Panc1 (cell line): ENCODE data around the gene ETF1. TPM values are rescaled to one million over a fixed set of nuclear protein-coding genes. Genes with fewer than 3 reads are reported as not detected.

ENCODE experiments used
- ATAC-seq: fragments of 200-7000 bp; cut with Tn5 transposase; 2 replicates; pipeline ENCODE4 v1.9.1; 2020; ENCODE audit warnings: mild to moderate bottlenecking, moderate library complexity
- BruUV-seq: library from RNA; stranded (reverse); fragments of 400-500 nt; replicated peaks from 2 replicates; lab custom pipeline; 2021; lab: Mats Ljungman, UMichigan
- CTCF ChIA-PET: fragments of 300-600 bp; sonication (Branson Sonifier 250); formaldehyde crosslinking; loops from one replicate; lab custom pipeline; 2022; ENCODE audit warnings: antibody characterized with exemption; lab: Charles Lee
- POLR2A ChIA-PET: fragments of 300-600 bp; sonication (Branson Sonifier 250); formaldehyde crosslinking; loops from one replicate; lab custom pipeline; 2022; ENCODE audit warnings: antibody characterized with exemption; lab: Charles Lee
- DNase-seq: peaks from one replicate; pipeline ENCODE4 v3.0.0-alpha.2; 2010; ENCODE audit warnings: low read depth, low spot score
- H3K27ac ChIP-seq: 2 replicates; pipeline ENCODE4 v1.5.1; 2011; ENCODE audit warnings: mild to moderate bottlenecking, low read length, inconsistent platforms
- H3K27me3 ChIP-seq: fragments of 200-500 bp; sonication (Bioruptor generic); 2 replicates; pipeline ENCODE4 v1.6.0; 2014; ENCODE audit warnings: low read length, inconsistent platforms; ENCODE audit not compliant: control insufficient read depth, insufficient read depth
- H3K36me3 ChIP-seq: fragments of 200-500 bp; sonication (Bioruptor generic); 2 replicates; pipeline ENCODE4 v1.5.1; 2014; ENCODE audit warnings: inconsistent platforms, mild to moderate bottlenecking, low read length, moderate library complexity; ENCODE audit not compliant: control insufficient read depth, insufficient read depth
- H3K4me1 ChIP-seq: 2 replicates; pipeline ENCODE4 v1.5.1; 2011; ENCODE audit warnings: inconsistent platforms, mild to moderate bottlenecking, low read length, moderate library complexity; ENCODE audit not compliant: control insufficient read depth, insufficient read depth
- H3K4me3 ChIP-seq, 2 experiments: 2 replicates each; pipeline ENCODE4 v1.5.1; 2011 to 2012; ENCODE audit warnings: low read depth in 2 of 2, low read length in 2 of 2, mild to moderate bottlenecking in 2 of 2, inconsistent platforms in 1 of 2, moderate library complexity in 1 of 2
- H3K9me3 ChIP-seq: fragments of 200-500 bp; sonication (Bioruptor generic); 2 replicates; pipeline ENCODE4 v1.5.1; 2014; ENCODE audit warnings: low read depth, mild to moderate bottlenecking, inconsistent platforms, low read length, moderate library complexity; ENCODE audit not compliant: control insufficient read depth, insufficient read depth
- CTCF ChIP-seq: fragments of 450-650 bp; IDR thresholded peaks from 2 replicates; pipeline ENCODE4 v1.5.1; 2017; ENCODE audit warnings: mild to moderate bottlenecking
- POLR2AphosphoS5 ChIP-seq: IDR thresholded peaks from 2 replicates; pipeline ENCODE4 v1.6.1; 2012; ENCODE audit warnings: mild to moderate bottlenecking, low read depth, low read length, moderate library complexity
- REST ChIP-seq, 2 experiments: IDR thresholded peaks; 2 replicates each; pipeline ENCODE4 v1.6.1; 2011 to 2012; ENCODE audit warnings: low read depth in 2 of 2, control low read depth in 1 of 2, low read length in 1 of 2, mild to moderate bottlenecking in 1 of 2, moderate library complexity in 1 of 2; ENCODE audit not compliant: insufficient read depth in 1 of 2
- SIN3A ChIP-seq: IDR thresholded peaks from 2 replicates; pipeline ENCODE4 v1.6.1; 2012; ENCODE audit warnings: low read depth, mild to moderate bottlenecking, low read length, moderate library complexity, borderline replicate concordance; ENCODE audit not compliant: insufficient read depth
- TCF7L2 ChIP-seq: IDR thresholded peaks from 2 replicates; pipeline ENCODE4 v1.6.1; 2011; ENCODE audit warnings: mild to moderate bottlenecking, low read depth, low read length, inconsistent platforms
- in situ Hi-C: cut with HindIII; loops from 2 replicates; pipeline ENCODE4 v1.10.0; 2016; ENCODE audit warnings: low sequenced_read_pairs, low pct_unique_long_range_greater_than_20kb
- intact Hi-C: fragments of 100-400 bp; cut with micrococcal nuclease; formaldehyde crosslinking; loops from one replicate; pipeline ENCODE4 v1.10.0; 2022; ENCODE audit not compliant: unreplicated experiment
- total RNA-seq: library from RNA; stranded (reverse); gene quantifications from one replicate; pipeline ENCODE4 v1.2.1, GENCODE V29; 2021; ENCODE audit not compliant: unreplicated experiment

Gene ETF1
- total RNA-seq, 1 experiment from 2014 or later = 168 TPM

GRCh38 chr5:138515556-138516245 is 27.3 kb downstream of the ETF1 start:
- Histone ChIP-seq H3K4me3 (no peak overlapping the region), H3K36me3 (peaks cover 38% of the 10 kb centered on the region), H3K27ac (no peak overlapping the region), H3K4me1 (no peaks in the 10 kb centered on the region), H3K27me3 (no peaks in the 10 kb centered on the region), H3K9me3 (no peaks in the 10 kb centered on the region)
- DNase-seq (no peak), ATAC-seq (no peak)
- no TSS peak for BruUV-seq
- TF ChIP-seq REST (IDR thresholded peaks at IDR 0.05; ENCODE audit: insufficient read depth in 1 of 2, low read depth in 2 of 2, low read length in 1 of 2) = no peak
- TF ChIP-seq TCF7L2 = no peak
- TF ChIP-seq CTCF = no peak
- no peak for TF ChIP-seq SIN3A
- no peak for TF ChIP-seq POLR2AphosphoS5
- ChIA-PET CTCF (no interaction called here), POLR2A (no interaction called here)
- in situ Hi-C loops (no loop called here), intact Hi-C loops (no loop called here)

- POLR2A ChIA-PET = no interaction called here
- ATAC-seq (no peak), DNase-seq (no peak)
- CTCF ChIA-PET = no interaction called here
- no peak for TF ChIP-seq TCF7L2
- no peak for TF ChIP-seq POLR2AphosphoS5
- TF ChIP-seq SIN3A = no peak
- no peak for TF ChIP-seq CTCF
- TF ChIP-seq REST (IDR thresholded peaks at IDR 0.05; ENCODE audit: insufficient read depth in 1 of 2, low read depth in 2 of 2, low read length in 1 of 2) = no peak
- intact Hi-C loops (no loop called here), in situ Hi-C loops (no loop called here)
- H3K27ac ChIP-seq = no peak overlapping the region
- H3K27me3 ChIP-seq = no peaks in the 10 kb centered on the region
- no peaks in the 10 kb centered on the region for H3K4me1 ChIP-seq
- BruUV-seq = no TSS peak
- H3K4me3 ChIP-seq = no peak overlapping the region
- H3K36me3 ChIP-seq = peaks cover 47% of the 10 kb centered on the region
- H3K9me3 ChIP-seq = no peaks in the 10 kb centered on the region
Measured at GRCh38 chr5:138514021-138514420, 29.0 kb downstream of the ETF1 start.
